GM04504 (cell line): ENCODE results near the gene LRP1B.

Experiments
- DNase-seq: peaks from one replicate; pipeline ENCODE4 v3.0.0-alpha.2; 2012; ENCODE audit warnings: low read depth

The LRP1B gene

GRCh38 chr2:141748616-141749015, 382.2 kb downstream of the LRP1B start:
- DNase-seq, result no peak

GRCh38 chr2:141741652-141742051, 389.2 kb downstream of the LRP1B start:
- DNase-seq, result no peak

- no peak for DNase-seq
Measured at GRCh38 chr2:141737492-141738255, 393.1 kb downstream of the LRP1B start.

GRCh38 chr2:141736466-141736865, 394.4 kb downstream of the LRP1B start:
- DNase-seq, result no peak

DNA sequence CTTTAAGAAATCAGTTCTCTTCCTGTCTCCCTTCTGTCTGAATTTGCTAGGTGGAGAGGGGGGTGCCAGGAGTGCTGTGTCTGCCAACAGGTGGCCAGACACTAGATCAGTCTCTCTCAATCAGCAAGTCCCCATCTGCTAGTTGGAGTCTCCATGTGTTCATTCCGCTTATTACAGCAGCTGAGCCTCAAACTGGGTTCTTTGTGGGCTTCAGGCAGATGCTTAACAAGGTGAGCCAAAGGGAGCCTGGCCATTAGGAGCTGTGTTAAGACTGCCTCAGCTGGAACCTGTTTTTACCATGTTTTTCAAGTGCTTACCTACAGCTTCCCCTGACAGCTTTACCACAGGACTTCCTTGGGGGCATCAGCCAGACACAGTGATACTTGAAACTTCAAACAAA, 401.9 kb downstream of the LRP1B start:
- DNase-seq, result no peak

- DNase-seq, result no peak
Measured at GRCh38 chr2:141728142-141728541, 402.7 kb downstream of the LRP1B start.

DNA sequence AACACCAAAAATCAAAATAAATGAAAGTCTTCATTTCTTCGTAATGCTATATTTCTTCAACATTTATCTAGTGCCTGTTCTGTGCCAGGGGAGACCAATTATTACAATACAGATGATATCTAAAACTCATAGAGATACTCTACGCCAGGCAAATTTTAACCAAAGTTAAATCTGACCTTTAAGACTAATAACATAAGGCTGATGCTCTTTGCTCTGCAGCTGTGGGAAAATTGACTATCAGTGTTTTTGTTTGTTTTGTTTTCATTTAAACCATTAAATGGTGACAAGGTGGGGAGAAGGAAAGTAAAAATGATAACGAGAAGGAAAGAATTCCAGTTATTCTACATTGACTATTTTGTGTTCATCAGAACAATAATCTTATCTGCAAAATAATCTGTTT, 406.4 kb downstream of the LRP1B start:
- DNase-seq, result no peak

DNA sequence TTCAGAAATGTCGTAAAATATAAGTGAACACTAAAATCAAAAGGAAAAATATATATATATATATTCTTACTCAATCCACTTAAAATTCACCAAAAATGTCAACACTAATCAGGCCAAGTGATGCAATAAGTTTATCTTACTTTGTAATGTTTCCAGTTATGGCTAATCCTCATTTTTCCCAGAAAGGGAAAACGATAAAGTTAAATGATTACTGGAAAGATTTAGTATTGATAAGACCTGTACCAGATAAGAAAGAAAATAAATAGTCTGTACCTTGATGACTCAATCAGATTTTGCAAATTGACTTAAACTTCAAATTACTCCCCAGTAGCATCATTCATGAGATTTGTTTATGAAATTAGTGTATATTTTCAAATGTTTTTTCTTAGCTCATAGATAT, 407.0 kb downstream of the LRP1B start:
- no peak for DNase-seq

- no peak for DNase-seq
Measured at GRCh38 chr2:141720476-141720875, 410.3 kb downstream of the LRP1B start.

- DNase-seq, result no peak
Measured at GRCh38 chr2:141714496-141714895, 416.3 kb downstream of the LRP1B start.

DNA sequence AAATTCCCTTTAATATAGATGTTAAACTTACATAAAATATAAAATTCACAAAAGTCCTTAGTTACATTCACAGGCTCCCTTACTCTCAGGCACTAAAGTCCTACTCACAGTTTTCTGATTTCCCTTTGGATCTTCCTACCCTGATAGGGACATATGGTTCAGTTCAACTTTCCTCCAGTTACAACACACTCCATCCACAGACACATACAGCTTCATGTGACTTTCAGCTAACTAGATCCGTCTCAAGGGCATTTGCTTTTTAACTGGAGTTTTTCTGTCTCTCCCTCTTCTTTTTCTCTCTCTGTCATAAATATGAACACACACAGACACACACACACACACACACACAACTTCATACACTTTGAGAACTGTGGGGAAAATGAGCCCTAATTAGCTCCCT, 419.2 kb downstream of the LRP1B start:
- DNase-seq, result no peak

- no peak for DNase-seq
Measured at GRCh38 chr2:141710589-141711239, 420.1 kb downstream of the LRP1B start.

GRCh38 chr2:141709756-141710155, 421.1 kb downstream of the LRP1B start:
- DNase-seq, result no peak

DNA sequence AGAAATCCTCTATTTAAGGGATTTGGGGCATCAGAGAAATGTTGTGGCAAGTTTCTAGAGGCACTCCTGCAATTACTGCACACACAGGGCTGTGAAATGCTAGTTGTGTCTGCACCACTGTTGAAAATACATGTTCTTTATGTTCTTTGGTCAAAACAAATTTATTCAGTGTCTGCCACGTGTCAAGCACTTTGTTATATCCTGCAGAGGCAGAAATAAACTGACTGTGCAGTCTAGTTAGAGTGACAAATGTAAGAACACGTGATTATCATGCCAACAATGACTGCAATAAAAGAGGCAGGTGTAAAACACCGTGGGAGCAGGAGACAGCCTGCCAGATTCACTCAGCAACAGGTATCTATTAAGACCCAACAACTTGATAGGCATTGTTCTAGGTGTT, 423.3 kb downstream of the LRP1B start:
- no peak for DNase-seq

DNA sequence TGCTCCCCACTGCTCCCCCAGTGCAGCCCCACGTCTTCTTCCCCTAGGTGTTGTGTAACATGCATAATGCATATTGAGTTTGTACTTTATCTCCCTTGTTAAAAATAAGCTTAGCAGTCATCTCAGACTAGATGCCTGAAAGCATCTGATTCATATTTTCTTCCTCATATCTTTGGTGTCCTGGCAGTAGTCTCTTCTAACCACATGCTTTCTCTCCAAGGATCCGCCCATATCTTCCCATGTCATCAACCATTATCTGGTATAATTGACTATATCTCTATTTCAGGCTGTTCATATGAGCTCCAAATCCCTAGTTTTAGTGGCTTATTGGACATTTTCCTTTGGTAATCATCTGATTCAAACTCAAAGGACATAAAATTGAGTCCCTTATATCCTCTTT, 426.3 kb downstream of the LRP1B start:
- DNase-seq, result no peak

DNA sequence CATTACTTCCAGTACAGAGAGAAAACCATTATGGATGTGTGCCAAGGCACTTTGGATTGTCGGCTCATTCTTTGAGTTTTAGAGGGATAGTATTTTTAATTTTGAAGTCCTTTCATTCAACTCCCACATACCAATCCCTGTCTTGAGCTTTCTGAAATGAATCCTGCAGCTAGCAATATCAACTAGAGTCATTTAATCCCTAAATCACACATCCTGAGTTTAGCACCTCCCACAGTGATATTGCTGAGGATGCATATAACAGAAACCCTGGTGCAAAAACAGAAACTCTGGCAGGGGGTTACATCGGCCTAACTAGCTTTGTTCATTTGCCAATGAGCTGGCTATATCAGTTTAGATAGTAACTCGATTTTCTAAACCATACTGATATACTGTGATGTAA, 427.3 kb downstream of the LRP1B start:
- no peak for DNase-seq

DNA sequence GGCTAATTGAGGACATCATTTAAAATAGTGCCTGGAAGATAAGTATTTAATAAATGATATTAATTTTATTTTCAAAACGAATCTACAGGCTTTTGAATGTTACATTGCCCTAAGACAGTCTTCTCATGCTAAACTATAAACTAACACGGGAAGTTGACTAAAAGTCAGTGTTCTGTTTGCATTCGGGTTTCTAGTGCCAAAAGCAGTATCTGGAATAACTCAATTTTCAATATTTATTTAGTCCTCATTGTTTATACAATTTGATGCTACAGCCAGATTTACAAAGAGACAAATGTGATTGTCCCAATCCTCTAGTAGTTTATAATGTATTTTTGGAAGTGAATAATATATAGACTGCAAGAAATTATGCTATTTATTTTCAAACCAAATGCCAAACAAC, 429.2 kb downstream of the LRP1B start:
- no peak for DNase-seq

- DNase-seq, result no peak
Measured at GRCh38 chr2:141699573-141699972, 431.2 kb downstream of the LRP1B start.

- no peak for DNase-seq
Measured at GRCh38 chr2:141698500-141698899, 432.3 kb downstream of the LRP1B start.

- DNase-seq, result no peak
Measured at GRCh38 chr2:141697035-141697434, 433.8 kb downstream of the LRP1B start.

DNA sequence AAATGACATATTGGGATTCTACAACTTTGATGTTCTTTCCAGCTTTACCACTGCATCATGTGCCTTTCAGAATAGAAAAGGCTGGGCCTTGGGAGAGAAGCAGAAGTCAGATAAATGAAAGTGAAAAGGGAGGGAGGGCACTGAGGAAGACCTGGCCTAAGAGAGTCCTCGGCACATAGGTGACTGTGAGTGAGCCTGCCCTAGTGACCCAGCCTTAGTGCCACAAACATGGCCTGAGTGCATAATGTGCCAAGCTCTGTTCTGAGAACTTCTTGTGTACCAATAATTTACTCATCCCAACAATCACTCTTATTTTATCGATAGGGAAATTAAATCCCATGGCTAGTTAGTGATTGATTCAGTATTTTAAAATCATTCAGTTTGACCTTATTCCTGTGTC, 436.6 kb downstream of the LRP1B start:
- DNase-seq, result no peak

DNA sequence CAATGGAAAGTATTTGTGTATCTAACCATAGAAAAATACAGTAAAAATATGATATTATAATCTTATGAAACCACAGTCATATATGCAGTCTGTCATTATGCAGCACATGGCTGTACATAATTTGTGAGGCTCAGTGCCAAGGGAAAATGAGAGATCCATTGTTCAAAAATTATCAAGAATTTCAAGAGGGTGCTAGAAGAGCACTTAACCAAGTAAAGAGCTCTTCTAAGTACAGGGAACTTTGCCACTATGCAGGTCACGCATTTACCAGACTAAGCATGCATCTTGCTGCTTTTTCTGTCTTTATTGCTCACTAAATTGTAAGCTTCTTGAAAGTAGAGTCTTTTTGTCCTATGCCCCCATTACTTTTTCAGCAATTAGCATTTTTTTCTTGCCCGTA, 438.0 kb downstream of the LRP1B start:
- no peak for DNase-seq

GRCh38 chr2:141676139-141676538, 454.7 kb downstream of the LRP1B start:
- no peak for DNase-seq

GRCh38 chr2:141666191-141666590, 464.6 kb downstream of the LRP1B start:
- DNase-seq, result no peak
